GM10847 (cell line): ENCODE measurements around the gene PRKCE.

Source experiments
- POLR2A ChIP-seq: IDR thresholded peaks from 2 replicates; pipeline ENCODE4 v1.6.1; 2011; ENCODE audit not compliant: insufficient read length; ENCODE audit errors: extremely low read depth

The PRKCE gene

GRCh38 chr2:46077522-46078107 is 426.1 kb downstream of the PRKCE start:
- no peak for TF ChIP-seq POLR2A

- no peak for TF ChIP-seq POLR2A
These were observed 428.6 kb downstream of the PRKCE start for GRCh38 chr2:46079985-46080560.

- no peak for TF ChIP-seq POLR2A
These were observed 431.3 kb downstream of the PRKCE start for GRCh38 chr2:46082531-46083485.

- TF ChIP-seq POLR2A = no peak
These were observed 435.1 kb downstream of the PRKCE start for GRCh38 chr2:46086578-46087070.

GRCh38 chr2:46087492-46087891 is 436.0 kb downstream of the PRKCE start:
- TF ChIP-seq POLR2A = no peak

- TF ChIP-seq POLR2A = no peak
These were observed 439.5 kb downstream of the PRKCE start for GRCh38 chr2:46091004-46091403.

- no peak for TF ChIP-seq POLR2A
These were observed 440.6 kb downstream of the PRKCE start for GRCh38 chr2:46091961-46092667.

GRCh38 chr2:46094689-46095088 is 443.2 kb downstream of the PRKCE start:
- TF ChIP-seq POLR2A = no peak

GRCh38 chr2:46095830-46096229 is 444.4 kb downstream of the PRKCE start:
- no peak for TF ChIP-seq POLR2A

- no peak for TF ChIP-seq POLR2A
These were observed 444.8 kb downstream of the PRKCE start for GRCh38 chr2:46096260-46096659.

GRCh38 chr2:46097714-46098480 is 446.4 kb downstream of the PRKCE start:
- no peak for TF ChIP-seq POLR2A

GRCh38 chr2:46098621-46099062 is 447.2 kb downstream of the PRKCE start:
- TF ChIP-seq POLR2A = no peak

GRCh38 chr2:46101557-46102220 is 450.2 kb downstream of the PRKCE start:
- no peak for TF ChIP-seq POLR2A

- TF ChIP-seq POLR2A = no peak
These were observed 455.2 kb downstream of the PRKCE start for GRCh38 chr2:46106690-46107089.
